Nephron progenitor cell (in vitro differentiated cells): Measurements from ENCODE around the gene CHRD.

Experiments used
- DNase-seq: peaks from one replicate; pipeline ENCODE4 v3.0.0; 2021
- H3K27ac Mint-ChIP-seq: 2 replicates; pipeline ENCODE4 v1.8.0; 2021; ENCODE audit warnings: mild to moderate bottlenecking, moderate library complexity, mixed read lengths
- H3K27me3 Mint-ChIP-seq: 2 replicates; pipeline ENCODE4 v1.8.0; 2021; ENCODE audit warnings: mild to moderate bottlenecking, low read depth, mixed read lengths; ENCODE audit not compliant: poor library complexity
- H3K36me3 Mint-ChIP-seq: 2 replicates; pipeline ENCODE4 v1.8.0; 2021; ENCODE audit warnings: low read depth, mixed read lengths
- H3K4me1 Mint-ChIP-seq: 2 replicates; pipeline ENCODE4 v1.8.0; 2021; ENCODE audit warnings: mixed read lengths
- H3K4me3 Mint-ChIP-seq: 2 replicates; pipeline ENCODE4 v1.8.0; 2021; ENCODE audit warnings: mild to moderate bottlenecking, moderate library complexity, mixed read lengths
- H3K9me3 Mint-ChIP-seq: 2 replicates; pipeline ENCODE4 v1.8.0; 2021; ENCODE audit warnings: mild to moderate bottlenecking, moderate library complexity, mixed read lengths
- CTCF ChIP-seq: fragments of 200-600 bp; sonication (generic); IDR thresholded peaks from 2 replicates; pipeline ENCODE4 v1.5.0; 2021; ENCODE audit warnings: antibody characterized with exemption

CHRD gene

GRCh38 chr3:184345317-184346144 is 34.3 kb upstream of the CHRD start:
- H3K9me3 Mint-ChIP-seq = no peaks in the 10 kb centered on the region
- peak; percentile 48 for DNase-seq
- H3K4me3 Mint-ChIP-seq = peak overlapping the region; percentile 58
- H3K27ac Mint-ChIP-seq = peak overlapping the region; percentile 58
- H3K27me3 Mint-ChIP-seq = peaks cover 4% of the 10 kb centered on the region
- TF ChIP-seq CTCF = peak; percentile 45
- H3K36me3 Mint-ChIP-seq = peaks cover 12% of the 10 kb centered on the region
- peaks cover 11% of the 10 kb centered on the region for H3K4me1 Mint-ChIP-seq

- Mint-ChIP-seq H3K4me3 (no peak overlapping the region), H3K4me1 (peaks cover 20% of the 10 kb centered on the region), H3K27me3 (peaks cover 4% of the 10 kb centered on the region), H3K27ac (no peak overlapping the region), H3K36me3 (peaks cover 17% of the 10 kb centered on the region), H3K9me3 (no peaks in the 10 kb centered on the region)
- no peak for TF ChIP-seq CTCF
- DNase-seq = no peak
Measured at GRCh38 chr3:184346480-184347190, 33.2 kb upstream of the CHRD start.

GRCh38 chr3:184347321-184348056 is 32.4 kb upstream of the CHRD start:
- peaks cover 28% of the 10 kb centered on the region for H3K4me1 Mint-ChIP-seq
- no peaks in the 10 kb centered on the region for H3K9me3 Mint-ChIP-seq
- H3K36me3 Mint-ChIP-seq = peaks cover 15% of the 10 kb centered on the region
- peak overlapping the region; percentile 84 for H3K27ac Mint-ChIP-seq
- DNase-seq = no peak
- H3K4me3 Mint-ChIP-seq = no peak overlapping the region
- TF ChIP-seq CTCF = no peak
- peaks cover 7% of the 10 kb centered on the region for H3K27me3 Mint-ChIP-seq

- Mint-ChIP-seq H3K4me3 (no peak overlapping the region), H3K27me3 (peaks cover 7% of the 10 kb centered on the region), H3K9me3 (no peaks in the 10 kb centered on the region), H3K4me1 (peaks cover 30% of the 10 kb centered on the region), H3K36me3 (peaks cover 12% of the 10 kb centered on the region), H3K27ac (no peak overlapping the region)
- no peak for TF ChIP-seq CTCF
- DNase-seq = no peak
Measured at GRCh38 chr3:184348057-184348382, 31.8 kb upstream of the CHRD start.

- H3K4me1 Mint-ChIP-seq = peaks cover 30% of the 10 kb centered on the region
- no peak for TF ChIP-seq CTCF
- peaks cover 12% of the 10 kb centered on the region for H3K36me3 Mint-ChIP-seq
- no peak overlapping the region for H3K4me3 Mint-ChIP-seq
- no peak overlapping the region for H3K27ac Mint-ChIP-seq
- peaks cover 7% of the 10 kb centered on the region for H3K27me3 Mint-ChIP-seq
- no peaks in the 10 kb centered on the region for H3K9me3 Mint-ChIP-seq
- no peak for DNase-seq
Measured at GRCh38 chr3:184349563-184350470, 30.0 kb upstream of the CHRD start.
